ENCODE results near the gene DKKL1.

DNA sequence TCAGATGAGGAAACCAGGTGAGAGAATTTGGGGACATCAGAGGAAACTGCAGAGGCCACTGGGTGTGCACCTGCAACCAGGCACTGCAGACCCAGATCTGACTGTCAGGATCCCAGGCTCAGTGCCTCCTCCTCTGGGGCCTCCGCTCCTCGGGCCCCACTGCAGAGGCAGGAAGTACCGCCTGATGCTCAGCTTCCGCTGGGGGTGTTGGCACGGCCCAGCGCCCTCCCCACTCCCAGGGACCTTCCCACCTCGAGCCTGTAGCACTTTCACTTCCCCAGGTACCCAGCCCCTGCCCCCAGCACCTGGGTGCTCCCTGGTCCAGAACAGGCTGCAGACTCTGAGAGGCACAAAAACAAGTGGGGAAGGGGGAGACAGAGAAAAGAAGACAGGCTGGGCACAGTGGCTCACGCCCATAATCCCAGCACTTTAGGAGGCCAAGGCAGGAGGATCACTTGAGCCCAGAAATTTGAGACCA is 29.8 kb upstream of the DKKL1 start:
- TF ChIP-seq CTCF (optimal IDR thresholded peaks at IDR 0.05 in 1 of 3, IDR thresholded peaks at IDR 0.05 in 1 of 3, conservative IDR thresholded peaks at IDR 0.05 in 1 of 3; ENCODE audit: extremely low read depth in 1 of 3, insufficient read depth in 2 of 3, low read length in 3 of 3): no peak
- TF ChIP-seq EZH2 (IDR thresholded peaks at IDR 0.05; ENCODE audit: low read length): no peak

Data from keratinocyte (primary cell).